Measurements from ENCODE around the gene SEMA7A. TPM values are rescaled to one million over a fixed set of nuclear protein-coding genes. Genes with fewer than 3 reads are reported as not detected.

SEMA7A gene
- total and polyA plus RNA-seq, 3 experiments from 2014 or later, result 1.9 to 72.5 (median 71.2) TPM

DNA sequence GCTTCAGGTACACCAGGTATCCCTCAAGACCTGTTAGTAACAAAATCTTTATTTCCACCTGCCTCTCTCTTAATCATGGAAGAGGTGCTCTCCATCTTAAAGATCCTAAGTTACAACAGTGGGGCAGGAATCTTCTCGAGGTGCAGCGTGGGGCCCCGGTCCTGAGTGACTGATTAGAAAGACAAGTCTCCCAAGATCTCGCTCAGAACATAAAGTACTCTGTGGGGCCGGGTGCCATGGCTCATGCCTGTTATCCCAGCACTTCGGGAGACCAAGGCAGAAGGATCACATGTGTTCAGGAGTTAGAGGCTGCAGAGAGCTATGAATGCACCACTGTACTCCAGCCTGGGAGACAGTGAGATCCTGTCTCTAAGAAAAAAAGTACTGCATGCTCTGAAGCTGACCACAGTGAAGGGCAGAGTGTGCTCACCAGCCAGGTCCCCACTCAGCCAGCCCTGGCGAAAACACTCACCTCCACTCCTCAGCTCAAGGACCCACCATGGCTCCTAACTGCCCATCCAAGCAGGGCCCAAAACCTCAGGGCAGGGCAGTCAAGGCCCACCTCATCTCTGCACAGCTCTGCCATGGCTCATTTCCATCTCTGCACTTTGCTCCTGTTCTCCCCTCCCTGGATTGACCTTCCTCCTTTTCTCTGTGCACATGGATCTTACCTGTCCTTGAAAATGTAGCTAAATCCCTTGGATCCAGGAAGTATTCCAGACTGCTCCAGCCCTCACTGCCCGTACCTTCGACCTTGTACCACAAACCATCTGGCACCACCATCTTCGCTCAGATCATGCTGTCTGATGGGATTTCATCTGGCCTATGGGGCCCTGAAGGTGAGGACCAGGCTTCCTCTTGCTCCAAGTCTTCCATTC lies 7.1 kb downstream of the SEMA7A start:
- Histone ChIP-seq H3K4me1 (ENCODE audit: insufficient read depth, low read length) (peaks cover 8% of the 10 kb centered on the region), H3K36me3 (ENCODE audit: insufficient read depth, low read length) (no peaks in the 10 kb centered on the region), H3K27me3 (ENCODE audit: insufficient read depth, low read length, poor library complexity, severe bottlenecking) (no peaks in the 10 kb centered on the region), H3K27ac (ENCODE audit: low read depth, low read length) (no peak overlapping the region), H3K4me3 (ENCODE audit: low read length) (no peak overlapping the region), H3K9me3 (ENCODE audit: low read length) (no peaks in the 10 kb centered on the region)
- peaks cover 0 to 6% (median 2%) of the 10 kb centered on the region in 3 donors for H3K36me3 Mint-ChIP-seq
- no peaks in the 10 kb centered on the region for H3K9me3 Mint-ChIP-seq
- peaks cover 53 to 85% (median 53%) of the 10 kb centered on the region in 3 donors for H3K4me1 Mint-ChIP-seq
- no peak for DNase-seq
- peaks cover 0 to 1% of the 10 kb centered on the region in 2 donors for H3K27me3 Mint-ChIP-seq
- ChIA-PET POLR2A (interaction anchor here (1.3 kb wide), 1 partner anchor 10 kb away, joined by 4 read pairs; no protein-coding TSS in a partner anchor), CTCF (interaction anchor here (1.1 to 1.8 kb wide), 3 partner anchors 23 to 44 kb away, joined by 5 to 6 read pairs (median 6); no protein-coding TSS in a partner anchor)
- peak overlapping the region in 1 of 7 donors; percentile 74 for H3K4me3 Mint-ChIP-seq
- H3K27ac Mint-ChIP-seq, result peak overlapping the region in 7 of 8 donors; percentile 19 to 93 (median 65)

DNA sequence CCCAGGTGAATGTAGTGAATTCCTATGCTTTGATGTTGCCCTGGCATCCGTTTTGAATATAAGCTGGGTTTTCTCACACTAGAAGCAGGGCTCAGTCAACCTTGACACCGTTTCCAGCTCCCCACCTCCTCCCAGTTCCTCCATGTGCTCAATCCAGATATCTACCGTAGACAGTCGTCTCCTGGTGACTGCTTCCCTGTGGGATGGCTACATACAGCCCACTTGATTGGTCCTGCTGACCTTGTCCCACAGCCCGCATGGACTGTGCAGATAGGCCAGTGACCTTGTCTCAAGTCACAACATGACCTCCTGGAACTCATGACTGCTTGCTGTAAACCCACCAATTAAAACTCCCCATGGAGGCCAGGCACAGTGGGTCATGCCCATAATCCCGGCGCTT lies 8.1 kb downstream of the SEMA7A start:
- H3K4me1 ChIP-seq (ENCODE audit: insufficient read depth, low read length), result peaks cover 13% of the 10 kb centered on the region
- Mint-ChIP-seq H3K4me1 (peaks cover 45 to 85% (median 48%) of the 10 kb centered on the region in 3 donors), H3K9me3 (no peaks in the 10 kb centered on the region)

DNA sequence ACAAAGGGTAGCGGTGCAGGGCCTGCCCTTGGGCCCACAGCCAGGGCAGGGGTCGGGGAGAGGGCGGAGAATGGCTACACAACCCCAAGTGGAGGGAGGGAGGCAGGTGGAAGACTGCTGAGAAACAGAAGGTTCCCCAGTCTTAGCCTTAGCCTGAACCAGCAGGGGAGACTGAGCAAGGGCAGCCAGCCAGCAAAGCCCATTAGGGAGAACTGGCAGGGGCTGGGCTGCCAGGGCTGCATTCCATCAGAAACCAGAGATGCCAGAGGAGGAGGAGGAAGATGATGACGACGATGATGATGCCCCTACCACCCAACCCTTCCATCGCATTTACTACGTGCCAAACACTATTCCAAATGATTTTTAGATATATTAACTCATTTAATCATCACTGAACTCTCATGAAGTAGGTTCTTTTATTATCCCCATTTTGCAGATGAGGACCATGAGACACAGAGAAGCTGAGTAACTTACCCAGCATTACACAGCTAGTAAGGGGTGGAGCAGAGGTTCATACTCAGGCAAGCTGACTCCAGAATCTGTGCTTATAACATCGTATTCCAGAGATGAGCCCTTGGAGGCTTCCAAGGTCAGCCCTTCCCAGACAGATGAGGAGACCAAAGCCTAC lies 8.7 kb downstream of the SEMA7A start:
- Mint-ChIP-seq H3K9me3 (no peaks in the 10 kb centered on the region), H3K36me3 (peaks cover 0 to 6% (median 2%) of the 10 kb centered on the region in 3 donors), H3K27ac (peak overlapping the region in 6 of 8 donors; percentile 24 to 87 (median 40)), H3K4me3 (no peak overlapping the region), H3K27me3 (peaks cover 0 to 1% of the 10 kb centered on the region in 2 donors), H3K4me1 (peaks cover 47 to 85% (median 49%) of the 10 kb centered on the region in 3 donors)
- DNase-seq, result no peak
- H3K27ac ChIP-seq (ENCODE audit: low read depth, low read length), result peak overlapping the region; percentile 7
- ChIA-PET CTCF (no interaction called here), POLR2A (interaction anchor here (0.7 kb wide), 1 partner anchor 30 kb away, joined by 3 read pairs; no protein-coding TSS in a partner anchor)
- H3K9me3 ChIP-seq (ENCODE audit: low read length), result no peaks in the 10 kb centered on the region
- H3K4me3 ChIP-seq (ENCODE audit: low read length), result no peak overlapping the region
- H3K27me3 ChIP-seq (ENCODE audit: insufficient read depth, low read length, poor library complexity, severe bottlenecking), result no peaks in the 10 kb centered on the region
- peaks cover 17% of the 10 kb centered on the region for H3K4me1 ChIP-seq (ENCODE audit: insufficient read depth, low read length)
- H3K36me3 ChIP-seq (ENCODE audit: insufficient read depth, low read length), result no peaks in the 10 kb centered on the region

More for the DNA sequence above, 8.1 kb downstream of the SEMA7A start:
- Mint-ChIP-seq H3K4me3 (no peak overlapping the region), H3K36me3 (peaks cover 0 to 6% (median 2%) of the 10 kb centered on the region in 3 donors), H3K27ac (peak overlapping the region in 4 of 8 donors; percentile 25 to 83 (median 60)), H3K27me3 (peaks cover 0 to 1% of the 10 kb centered on the region in 2 donors)
- CTCF ChIA-PET, result interaction anchor here (1.8 kb wide), 1 partner anchor 43 kb away, joined by 6 read pairs; no protein-coding TSS in a partner anchor
- Histone ChIP-seq H3K27me3 (ENCODE audit: insufficient read depth, low read length, poor library complexity, severe bottlenecking) (no peaks in the 10 kb centered on the region), H3K9me3 (ENCODE audit: low read length) (no peaks in the 10 kb centered on the region), H3K27ac (ENCODE audit: low read depth, low read length) (no peak overlapping the region), H3K36me3 (ENCODE audit: insufficient read depth, low read length) (no peaks in the 10 kb centered on the region), H3K4me3 (ENCODE audit: low read length) (no peak overlapping the region)
- POLR2A ChIA-PET, result interaction anchor here (0.7 to 1.3 kb wide), 2 partner anchors 12 to 31 kb away, joined by 3 to 4 read pairs; no protein-coding TSS in a partner anchor
- DNase-seq, result no peak

DNA sequence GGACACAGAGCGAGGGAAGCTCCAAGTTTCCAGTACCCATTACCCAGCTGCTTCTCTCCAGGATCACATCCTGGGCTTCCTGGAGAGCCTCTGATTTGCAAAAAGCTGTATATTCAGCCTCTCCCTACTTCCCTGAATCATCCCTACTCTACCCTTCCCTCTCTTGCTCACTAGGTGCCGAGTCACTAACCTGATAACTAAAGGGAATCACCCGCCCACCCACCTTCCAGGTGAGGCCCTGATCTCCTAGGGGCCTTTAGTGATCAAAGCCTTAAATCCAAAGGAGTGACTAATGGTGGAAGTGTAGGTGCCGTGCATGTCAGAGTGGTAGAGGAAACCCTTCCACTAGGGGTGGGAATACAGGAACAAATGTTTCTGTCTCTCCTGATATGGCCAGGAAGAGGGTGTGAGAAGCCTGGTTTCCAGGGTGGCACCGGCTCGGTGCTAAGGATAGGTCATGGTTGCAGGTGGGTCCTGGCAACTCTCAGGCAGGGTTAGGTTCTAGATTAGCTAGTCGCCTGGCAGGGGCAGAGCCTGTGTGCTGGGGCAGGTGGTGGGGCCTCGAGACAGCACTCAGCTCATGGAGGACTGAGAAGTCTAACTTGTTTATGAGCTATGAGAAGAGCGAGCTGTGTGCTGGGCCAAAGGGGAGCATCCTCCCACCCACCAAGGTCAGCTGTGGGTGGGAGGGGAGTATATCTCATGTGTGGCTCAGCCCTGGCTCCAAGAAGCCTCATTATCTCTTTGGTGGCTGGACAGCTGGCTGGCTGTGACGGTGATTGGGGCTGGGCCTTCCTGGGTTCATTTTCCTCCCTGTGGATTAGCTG lies 10.1 kb downstream of the SEMA7A start:
- peak overlapping the region; percentile 14 to 88 (median 63) for H3K27ac Mint-ChIP-seq
- ChIA-PET CTCF (interaction anchor here (0.8 to 1.6 kb wide), 2 partner anchors 16 to 41 kb away, joined by 3 to 4 read pairs; no protein-coding TSS in a partner anchor), POLR2A (no interaction called here)
- H3K4me1 Mint-ChIP-seq, result peaks cover 44 to 83% (median 45%) of the 10 kb centered on the region in 3 donors
- no peaks in the 10 kb centered on the region for H3K27me3 Mint-ChIP-seq
- Histone ChIP-seq H3K4me3 (ENCODE audit: low read length) (no peak overlapping the region), H3K4me1 (ENCODE audit: insufficient read depth, low read length) (peaks cover 17% of the 10 kb centered on the region), H3K27me3 (ENCODE audit: insufficient read depth, low read length, poor library complexity, severe bottlenecking) (no peaks in the 10 kb centered on the region), H3K9me3 (ENCODE audit: low read length) (no peaks in the 10 kb centered on the region), H3K27ac (ENCODE audit: low read depth, low read length) (peak overlapping the region; percentile 16), H3K36me3 (ENCODE audit: insufficient read depth, low read length) (no peaks in the 10 kb centered on the region)
- peaks cover 0 to 6% (median 2%) of the 10 kb centered on the region in 3 donors for H3K36me3 Mint-ChIP-seq
- no peaks in the 10 kb centered on the region for H3K9me3 Mint-ChIP-seq
- no peak overlapping the region for H3K4me3 Mint-ChIP-seq
- no peak for DNase-seq

DNA sequence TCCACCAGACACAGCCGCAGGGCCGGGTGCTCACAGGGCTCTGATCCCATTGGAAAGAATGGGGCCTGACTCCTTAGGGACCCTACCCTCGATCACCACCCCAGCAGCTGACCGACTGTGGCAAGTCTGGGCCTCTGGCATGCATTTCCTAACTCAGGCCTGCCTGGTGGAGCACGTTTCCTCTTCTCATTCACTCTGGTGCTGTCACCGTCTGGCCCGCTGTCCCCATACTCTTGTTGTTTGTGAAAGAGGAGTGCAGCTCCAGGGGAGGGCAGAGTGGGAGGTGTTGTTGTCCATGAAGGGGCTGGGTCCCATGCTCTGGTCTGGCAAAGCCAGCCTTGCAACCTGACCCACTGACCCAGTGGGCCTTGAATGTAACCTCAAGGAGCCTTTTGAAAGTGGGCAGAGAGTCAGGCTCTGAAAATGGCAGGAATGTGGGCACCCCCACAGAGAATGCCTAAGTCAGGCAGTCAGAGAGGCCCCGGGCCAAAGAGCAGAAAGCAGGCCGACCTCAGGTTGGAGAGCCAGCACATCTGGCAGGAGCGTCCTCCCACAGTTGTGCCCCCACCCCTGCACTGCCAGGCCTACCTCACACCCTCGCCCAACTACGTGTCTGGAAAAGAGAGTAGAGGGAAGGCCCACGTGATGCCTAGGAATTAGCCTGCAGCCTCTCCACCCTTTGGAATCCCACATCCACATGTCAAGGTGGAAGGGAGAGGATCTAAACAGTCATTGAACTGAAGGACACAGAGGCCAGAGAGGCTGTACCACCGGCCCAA lies 10.9 kb downstream of the SEMA7A start:
- Histone ChIP-seq H3K27me3 (ENCODE audit: insufficient read depth, low read length, poor library complexity, severe bottlenecking) (no peaks in the 10 kb centered on the region), H3K36me3 (ENCODE audit: insufficient read depth, low read length) (no peaks in the 10 kb centered on the region), H3K4me3 (ENCODE audit: low read length) (no peak overlapping the region), H3K9me3 (ENCODE audit: low read length) (no peaks in the 10 kb centered on the region), H3K4me1 (ENCODE audit: insufficient read depth, low read length) (peaks cover 17% of the 10 kb centered on the region), H3K27ac (ENCODE audit: low read depth, low read length) (peak overlapping the region; percentile 16)
- ChIA-PET POLR2A (no interaction called here), CTCF (interaction anchor here (1.6 kb wide), 1 partner anchor 17 kb away, joined by 4 read pairs; no protein-coding TSS in a partner anchor)
- no peak for DNase-seq
- Mint-ChIP-seq H3K4me3 (peak overlapping the region in 1 of 7 donors; percentile 66), H3K36me3 (peaks cover 0 to 11% (median 2%) of the 10 kb centered on the region in 3 donors), H3K9me3 (no peaks in the 10 kb centered on the region), H3K27me3 (no peaks in the 10 kb centered on the region), H3K27ac (peak overlapping the region in 6 of 8 donors; percentile 3 to 70 (median 51)), H3K4me1 (peaks cover 38 to 76% (median 45%) of the 10 kb centered on the region in 3 donors)

DNA sequence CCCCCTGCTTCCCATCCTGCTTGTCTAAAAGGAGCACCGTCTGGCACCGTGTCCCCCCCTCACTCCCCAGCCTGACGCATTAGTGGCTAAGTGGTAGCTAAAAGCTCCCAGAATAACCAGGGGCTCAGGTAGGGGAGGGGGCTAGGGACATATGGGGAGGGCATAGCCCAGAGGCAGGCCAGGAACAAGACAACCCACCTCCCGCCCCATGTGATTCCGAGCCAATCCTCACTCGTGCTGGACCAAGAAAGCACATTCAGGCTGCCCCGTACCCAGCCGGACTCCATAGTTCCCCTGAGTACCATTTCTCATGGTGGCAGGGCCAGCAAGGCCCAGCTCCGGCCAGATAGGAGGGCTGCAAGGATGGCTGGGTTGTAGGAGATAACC lies 11.5 kb downstream of the SEMA7A start:
- Histone ChIP-seq H3K27ac (ENCODE audit: low read depth, low read length) (no peak overlapping the region), H3K27me3 (ENCODE audit: insufficient read depth, low read length, poor library complexity, severe bottlenecking) (no peaks in the 10 kb centered on the region), H3K4me1 (ENCODE audit: insufficient read depth, low read length) (peaks cover 17% of the 10 kb centered on the region), H3K9me3 (ENCODE audit: low read length) (no peaks in the 10 kb centered on the region), H3K36me3 (ENCODE audit: insufficient read depth, low read length) (no peaks in the 10 kb centered on the region), H3K4me3 (ENCODE audit: low read length) (no peak overlapping the region)
- POLR2A ChIA-PET, result no interaction called here
- Mint-ChIP-seq H3K27ac (peak overlapping the region in 4 of 8 donors; percentile 19 to 70 (median 40)), H3K9me3 (no peaks in the 10 kb centered on the region), H3K4me1 (peaks cover 35 to 73% (median 45%) of the 10 kb centered on the region in 3 donors), H3K27me3 (no peaks in the 10 kb centered on the region), H3K36me3 (peaks cover 0 to 17% (median 2%) of the 10 kb centered on the region in 3 donors), H3K4me3 (no peak overlapping the region)
- CTCF ChIA-PET, result no interaction called here
- no peak for DNase-seq
